NCI-H460 (cell line): ENCODE data around the gene CHAMP1. TPM values are rescaled to one million over a fixed set of nuclear protein-coding genes. Genes with fewer than 3 reads are reported as not detected.
A peak's percentile ranks its signal among the peaks of the same experiment; 100 is the strongest.

Experiments used
- DNase-seq: peaks from one replicate; pipeline ENCODE4 v3.0.0-alpha.2; 2016; ENCODE audit warnings: low read depth; ENCODE audit errors: extremely low read depth
- polyA plus RNA-seq: library from polyadenylated mRNA; depleted of rRNA; stranded (reverse); fragments of >200 nt; gene quantifications from 2 replicates; pipeline ENCODE4 v1.2.3, GENCODE V29; 2014; cell fraction: nucleus; rRNA removed
- total RNA-seq: library from RNA; depleted of rRNA; stranded (reverse); fragments of >200 nt; shearing (Covaris generic); gene quantifications from 2 replicates; pipeline ENCODE4 v1.2.3, GENCODE V29; 2014; rRNA removed

Gene CHAMP1
- 20.3 and 24.8 TPM in 2 replicates for total RNA-seq
- polyA plus RNA-seq: 20.7 and 34.2 TPM in 2 replicates

DNA sequence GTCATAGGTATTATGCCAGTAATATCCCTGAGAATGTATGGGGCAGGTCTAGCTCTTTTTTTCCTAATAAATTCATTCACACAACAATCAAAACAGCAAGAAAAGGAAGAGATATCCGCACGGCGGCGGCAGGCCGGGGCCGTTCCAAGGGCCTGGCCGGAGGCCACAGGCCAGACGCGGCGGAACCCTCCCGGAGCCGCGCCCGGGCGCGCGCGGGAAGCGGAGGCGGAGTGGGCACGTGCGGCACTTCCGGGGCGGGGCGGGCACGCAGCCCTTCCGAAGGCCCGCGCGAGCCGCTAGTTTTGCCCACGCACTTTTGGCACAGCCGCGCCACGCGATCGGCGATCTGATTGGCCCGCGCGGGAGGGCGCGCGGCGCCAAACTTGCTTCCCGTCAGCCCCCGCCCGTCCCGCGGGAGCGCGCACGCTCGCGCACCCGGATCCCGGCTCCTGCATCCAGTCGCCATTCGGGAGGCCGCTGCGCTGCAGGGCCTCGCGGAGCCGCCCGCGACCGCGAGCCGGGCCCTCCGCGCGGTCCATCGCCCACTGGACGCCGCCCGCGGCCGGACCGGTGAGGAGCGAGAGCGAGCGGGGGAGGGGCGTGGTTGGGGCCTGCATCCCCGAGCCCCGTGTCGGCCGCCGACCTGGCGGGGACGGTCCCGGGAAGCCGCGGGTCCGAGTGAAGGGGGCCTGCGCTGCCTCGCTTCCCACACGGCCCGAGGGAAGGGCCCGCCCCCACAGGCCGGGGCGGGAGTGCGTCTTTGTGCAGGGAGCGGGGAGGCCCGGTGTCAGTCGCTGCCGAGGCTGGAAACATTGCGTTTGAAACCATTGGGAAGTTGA is at the start of gene CHAMP1:
CHAMP1 (plus strand) TSS at position 430 of the 839 bp plus-strand sequence. CDS start 9,340 bp downstream, outside the sequence.
- peak; percentile 90 for DNase-seq

DNA sequence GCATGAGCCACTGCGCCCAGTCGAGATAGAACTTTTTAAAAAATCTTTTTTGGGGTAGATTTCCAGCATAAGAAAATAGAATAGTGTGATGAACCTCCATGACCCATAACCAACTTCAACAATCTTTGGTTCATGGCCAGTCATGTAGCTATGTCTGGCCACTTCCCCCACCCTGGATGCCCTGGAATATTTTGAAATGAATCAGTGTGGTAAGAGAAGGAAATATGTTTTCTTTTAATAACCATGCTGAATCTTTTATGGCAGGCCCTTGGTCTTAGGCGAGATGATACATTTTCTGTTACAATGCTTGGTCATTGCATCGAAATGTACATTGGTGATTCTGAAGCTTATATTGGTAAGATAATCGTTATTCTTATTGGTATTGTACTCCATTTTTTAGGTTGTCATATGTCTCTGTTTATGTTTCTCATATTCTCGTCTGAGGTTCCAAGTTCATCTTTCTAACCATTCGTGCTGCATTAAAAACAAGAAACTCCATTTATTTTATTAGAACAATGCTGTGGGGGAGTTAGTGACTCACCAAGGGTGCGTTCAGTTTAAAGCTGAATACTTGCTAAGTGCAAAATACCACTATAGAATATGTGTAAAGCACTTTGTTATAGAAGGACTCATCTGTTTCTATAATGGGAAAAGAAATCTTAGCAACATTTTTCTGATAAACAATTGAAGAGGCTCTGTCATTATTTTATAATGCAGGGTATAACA is 49.3 kb upstream of the CHAMP1 start:
- no peak for DNase-seq

- no peak for DNase-seq
These were observed 48.1 kb upstream of the CHAMP1 start for GRCh38 chr13:114266241-114266640.

- no peak for DNase-seq
These were observed 45.7 kb upstream of the CHAMP1 start for GRCh38 chr13:114268344-114269280.

DNA sequence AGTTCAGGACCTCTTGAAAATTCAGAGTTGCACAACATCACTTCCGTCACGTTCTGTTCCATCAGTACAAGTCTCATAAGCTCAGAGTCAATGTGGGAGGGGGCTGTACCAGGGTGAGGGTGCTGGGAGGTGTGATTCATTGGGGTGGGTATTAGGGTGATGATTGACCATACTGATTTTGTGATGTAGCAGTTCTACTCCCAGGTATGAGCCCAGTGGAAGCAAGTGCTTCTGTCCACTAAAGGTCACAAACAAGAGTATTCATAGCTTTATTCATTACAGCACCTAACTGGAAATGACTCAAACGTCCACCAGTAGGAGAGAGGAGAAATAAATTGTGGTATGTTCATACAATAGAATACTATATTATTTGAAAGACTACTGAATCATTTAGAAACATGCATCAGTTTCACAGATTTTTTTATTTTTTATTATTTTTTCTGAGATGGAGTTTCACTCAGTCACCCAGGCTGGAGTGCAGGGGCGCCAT is 45.0 kb upstream of the CHAMP1 start:
- no peak for DNase-seq

DNA sequence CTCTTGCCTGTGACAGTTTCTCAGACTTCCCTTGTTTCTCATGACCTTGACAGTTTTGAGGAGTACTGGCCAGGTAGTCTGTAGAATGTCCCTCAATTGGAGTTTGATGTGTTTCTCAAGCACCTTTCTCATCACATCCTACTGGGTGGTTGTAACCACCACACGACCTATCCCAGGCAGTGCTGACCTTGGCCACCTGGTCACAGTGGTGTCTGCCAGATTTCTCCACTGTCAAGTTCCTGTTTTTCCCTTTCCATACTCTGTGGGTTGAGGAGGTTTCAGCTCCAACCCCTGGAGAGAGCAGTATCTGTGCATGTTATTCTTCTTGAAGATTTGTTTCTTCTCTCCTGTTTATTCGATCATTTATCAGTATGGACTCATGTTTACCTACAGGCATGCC is 41.3 kb upstream of the CHAMP1 start:
- no peak for DNase-seq

GRCh38 chr13:114275304-114275703 is 39.0 kb upstream of the CHAMP1 start:
- no peak for DNase-seq

- no peak for DNase-seq
These were observed 35.2 kb upstream of the CHAMP1 start for GRCh38 chr13:114279146-114279545.

GRCh38 chr13:114279758-114280355 is 34.4 kb upstream of the CHAMP1 start:
- DNase-seq: no peak

GRCh38 chr13:114281351-114282040 is 32.8 kb upstream of the CHAMP1 start, which contains the start of gene UPF3A:
Gene UPF3A (plus strand): TSS chr13:114281601. CDS start chr13:114281640, 39 bp downstream.
- peak; percentile 83 for DNase-seq

- DNase-seq: peak; percentile 37
These were observed 32.1 kb upstream of the CHAMP1 start for GRCh38 chr13:114282041-114282670.

DNA sequence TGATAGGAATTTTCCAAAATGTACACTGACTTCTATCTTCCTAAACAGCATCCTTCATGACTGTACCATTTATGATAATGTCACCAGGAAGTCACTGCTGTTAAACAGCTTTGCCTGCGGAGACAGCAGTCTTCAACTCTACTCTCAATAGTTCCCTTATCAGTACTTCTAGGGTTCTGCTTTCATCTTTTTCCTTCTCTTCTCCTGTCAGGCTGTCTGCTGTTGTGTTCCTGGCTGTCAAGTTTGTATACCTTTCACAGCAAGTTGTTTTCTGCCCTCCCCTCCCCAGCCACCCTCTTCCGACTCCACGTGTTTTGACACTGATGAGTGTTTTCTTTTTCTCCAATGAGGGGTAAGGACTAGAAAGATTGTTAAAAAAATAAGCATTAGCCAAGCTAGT is 30.7 kb upstream of the CHAMP1 start:
- DNase-seq: no peak

- no peak for DNase-seq
These were observed 29.6 kb upstream of the CHAMP1 start for GRCh38 chr13:114284680-114285079.

GRCh38 chr13:114285166-114285808 is 29.0 kb upstream of the CHAMP1 start:
- DNase-seq: no peak

- DNase-seq: no peak
These were observed 27.5 kb upstream of the CHAMP1 start for GRCh38 chr13:114286808-114287207.

GRCh38 chr13:114288157-114288591 is 26.1 kb upstream of the CHAMP1 start:
- no peak for DNase-seq

DNA sequence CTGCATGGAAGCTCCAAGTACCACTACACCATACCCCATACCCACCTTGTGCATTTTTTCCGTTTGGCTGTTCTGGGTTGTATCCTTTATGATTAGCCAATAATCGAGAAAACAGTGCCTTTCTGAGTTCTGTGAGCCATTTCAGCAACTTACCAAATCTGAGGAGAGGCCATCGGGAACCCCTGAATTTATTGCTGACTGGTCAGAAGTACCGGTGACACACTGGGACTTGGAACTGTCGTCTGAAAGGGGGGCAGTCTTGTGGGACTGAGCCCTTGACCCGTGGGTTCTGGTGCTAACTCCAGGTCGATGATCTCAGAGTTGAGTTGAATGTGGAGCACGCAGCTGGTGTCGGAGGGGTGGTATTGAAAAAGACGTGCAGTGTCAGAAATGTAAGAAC is 17.9 kb upstream of the CHAMP1 start:
- no peak for DNase-seq

DNA sequence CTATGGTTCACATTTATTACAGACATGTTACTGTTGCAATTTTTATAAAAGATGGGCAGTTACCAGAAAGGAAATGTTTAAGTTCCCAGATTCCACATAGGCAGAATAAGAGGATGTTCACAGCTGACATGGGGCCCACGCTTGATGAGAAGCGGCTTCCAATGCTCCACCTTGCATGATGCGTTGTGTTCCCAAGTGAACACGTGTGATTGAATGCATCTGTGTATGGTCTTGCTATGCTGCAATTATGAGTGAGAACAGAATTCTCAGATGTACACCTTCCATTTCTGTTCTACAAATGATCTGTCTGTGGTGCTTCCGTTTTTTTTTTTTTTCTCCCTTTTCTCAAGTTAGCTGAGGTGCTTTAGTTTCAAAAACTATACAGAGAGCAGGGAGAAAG is 17.4 kb upstream of the CHAMP1 start:
- DNase-seq: no peak
